HEK293 (cell line): ENCODE data around the gene SLC29A1.

Source experiments
- CTCF ChIA-PET: fragments of 350-600 bp; formaldehyde crosslinking; extraction: SDS; loops from one replicate; lab custom pipeline; 2021; ENCODE audit warnings: antibody characterized with exemption; lab: Yijun Ruan, JAX
- POLR2A ChIA-PET: fragments of 300-600 bp; formaldehyde crosslinking; extraction: SDS; loops from one replicate; lab custom pipeline; 2020; ENCODE audit warnings: antibody characterized with exemption, inconsistent platforms; lab: Yijun Ruan, JAX
- H3K27ac ChIP-seq: fragments of 200-500 bp; sonication (Bioruptor generic); 2 replicates; pipeline ENCODE4 v1.5.1; 2014; ENCODE audit warnings: low read depth, low read length, control low read depth, inconsistent platforms; ENCODE audit errors: extremely low read depth
- H3K36me3 ChIP-seq, 2 experiments: fragments of 200-500 bp in 1 of 2; sonication (Bioruptor generic) in 1 of 2; 1 replicate in 1 of 2; 2 replicates in 1 of 2; pipeline ENCODE4 v1.5.1; 2014 to 2017; ENCODE audit warnings: inconsistent platforms in 2 of 2, low read length in 2 of 2; ENCODE audit not compliant: control insufficient read depth in 2 of 2, insufficient read depth in 1 of 2
- H3K4me1 ChIP-seq: fragments of 200-500 bp; sonication (Bioruptor generic); 2 replicates; pipeline ENCODE4 v1.5.1; 2014; ENCODE audit warnings: mild to moderate bottlenecking, low read length, inconsistent platforms; ENCODE audit not compliant: control insufficient read depth, insufficient read depth
- H3K4me3 ChIP-seq: 2 replicates; pipeline ENCODE4 v1.5.1; 2011; ENCODE audit warnings: low read depth, mild to moderate bottlenecking, control low read depth, low read length, moderate library complexity
- H3K9me3 ChIP-seq: fragments of 200-500 bp; sonication (Bioruptor generic); 2 replicates; pipeline ENCODE4 v1.5.1; 2014; ENCODE audit warnings: low read depth, low read length, inconsistent platforms; ENCODE audit not compliant: control insufficient read depth, insufficient read depth
- EGR2 ChIP-seq: fragments of 450-650 bp; formaldehyde crosslinking; IDR thresholded peaks from 2 replicates; pipeline ENCODE4 v1.5.1; 2016; ENCODE audit warnings: low read depth, missing biosample characterization, missing genetic modification characterization
- FEZF1 ChIP-seq: fragments of 450-650 bp; formaldehyde crosslinking; IDR thresholded peaks from 2 replicates; pipeline ENCODE4 v1.5.1; 2016; ENCODE audit warnings: missing biosample characterization, missing genetic modification characterization
- GLIS1 ChIP-seq: fragments of 450-650 bp; formaldehyde crosslinking; IDR thresholded peaks from 2 replicates; pipeline ENCODE4 v1.5.1; 2016; ENCODE audit warnings: missing biosample characterization, missing genetic modification characterization
- HIC1 ChIP-seq: fragments of 450-650 bp; formaldehyde crosslinking; IDR thresholded peaks from 2 replicates; pipeline ENCODE4 v1.5.1; 2016; ENCODE audit warnings: missing biosample characterization, missing genetic modification characterization
- HOXD13 ChIP-seq: sonication (generic); formaldehyde crosslinking; IDR thresholded peaks from 2 replicates; pipeline ENCODE4 v1.8.0; 2022; ENCODE audit warnings: missing genetic modification reagents, borderline replicate concordance
- MZF1 ChIP-seq: fragments of 450-650 bp; formaldehyde crosslinking; IDR thresholded peaks from 2 replicates; pipeline ENCODE4 v1.5.1; 2017; ENCODE audit warnings: missing biosample characterization, missing genetic modification characterization, borderline replicate concordance
- OSR2 ChIP-seq: fragments of 450-650 bp; formaldehyde crosslinking; IDR thresholded peaks from 2 replicates; pipeline ENCODE4 v1.5.1; 2016; ENCODE audit warnings: missing biosample characterization, missing genetic modification characterization
- SCRT1 ChIP-seq: fragments of 450-650 bp; formaldehyde crosslinking; IDR thresholded peaks from 2 replicates; pipeline ENCODE4 v1.5.1; 2016; ENCODE audit warnings: missing biosample characterization, missing genetic modification characterization, borderline replicate concordance
- SCRT2 ChIP-seq: fragments of 450-650 bp; formaldehyde crosslinking; IDR thresholded peaks from 2 replicates; pipeline ENCODE4 v1.5.1; 2016; ENCODE audit warnings: missing biosample characterization, missing genetic modification characterization
- SETDB1 ChIP-seq: IDR thresholded peaks from one replicate; pipeline ENCODE4 v1.6.1; 2017; ENCODE audit warnings: mild to moderate bottlenecking, low read length, moderate library complexity, mixed read lengths; ENCODE audit not compliant: insufficient read length
- ZBTB20 ChIP-seq: fragments of 450-650 bp; formaldehyde crosslinking; IDR thresholded peaks from 2 replicates; pipeline ENCODE4 v1.5.1; 2016; ENCODE audit warnings: missing biosample characterization, missing genetic modification characterization
- ZNF140 ChIP-seq: fragments of 450-650 bp; formaldehyde crosslinking; IDR thresholded peaks from 2 replicates; pipeline ENCODE4 v1.5.1; 2016; ENCODE audit warnings: missing biosample characterization, missing genetic modification characterization
- ZNF239 ChIP-seq: fragments of 450-650 bp; formaldehyde crosslinking; IDR thresholded peaks from 2 replicates; pipeline ENCODE4 v1.5.1; 2016; ENCODE audit warnings: missing biosample characterization, missing genetic modification characterization
- ZNF335 ChIP-seq: fragments of 450-650 bp; formaldehyde crosslinking; conservative IDR thresholded peaks from 2 replicates; pipeline ENCODE4 v1.5.1; 2016; ENCODE audit warnings: missing biosample characterization, missing genetic modification characterization
- ZNF37A ChIP-seq: fragments of 450-650 bp; IDR thresholded peaks from 2 replicates; pipeline ENCODE4 v1.5.1; 2018; ENCODE audit warnings: missing biosample characterization, missing genetic modification characterization
- ZNF404 ChIP-seq: fragments of 450-650 bp; formaldehyde crosslinking; IDR thresholded peaks from 2 replicates; pipeline ENCODE4 v1.5.1; 2017; ENCODE audit warnings: missing biosample characterization, missing genetic modification characterization
- ZNF423 ChIP-seq: fragments of 450-650 bp; formaldehyde crosslinking; IDR thresholded peaks from 2 replicates; pipeline ENCODE4 v1.5.1; 2016; ENCODE audit warnings: missing biosample characterization, missing genetic modification characterization
- ZNF548 ChIP-seq: fragments of 450-650 bp; formaldehyde crosslinking; IDR thresholded peaks from 2 replicates; pipeline ENCODE4 v1.5.1; 2016; ENCODE audit warnings: missing biosample characterization, missing genetic modification characterization
- ZNF645 ChIP-seq: fragments of 450-650 bp; formaldehyde crosslinking; IDR thresholded peaks from 2 replicates; pipeline ENCODE4; 2016; ENCODE audit warnings: missing biosample characterization, missing genetic modification characterization
- ZNF701 ChIP-seq: fragments of 450-650 bp; formaldehyde crosslinking; IDR thresholded peaks from 2 replicates; pipeline ENCODE4 v1.5.1; 2016; ENCODE audit warnings: missing biosample characterization, missing genetic modification characterization
- ZNF768 ChIP-seq: fragments of 450-650 bp; formaldehyde crosslinking; IDR thresholded peaks from 2 replicates; pipeline ENCODE4 v1.5.1; 2018; ENCODE audit warnings: missing biosample characterization, mild to moderate bottlenecking, missing genetic modification characterization
- ZSCAN23 ChIP-seq: fragments of 450-650 bp; formaldehyde crosslinking; IDR thresholded peaks from 2 replicates; pipeline ENCODE4 v1.5.1; 2016; ENCODE audit warnings: missing biosample characterization, missing genetic modification characterization
- TF ChIP-seq, protein P1 (sequence below): fragments of 450-650 bp; formaldehyde crosslinking; IDR thresholded peaks from 2 replicates; pipeline ENCODE4 v1.5.1; 2016; ENCODE audit warnings: missing biosample characterization, missing genetic modification characterization
- TF ChIP-seq, protein P2 (sequence below): fragments of 450-650 bp; formaldehyde crosslinking; IDR thresholded peaks from 2 replicates; pipeline ENCODE4 v1.5.1; 2017; ENCODE audit warnings: missing biosample characterization, missing genetic modification characterization
- TF ChIP-seq, protein P3 (sequence below): fragments of 450-650 bp; IDR thresholded peaks from 2 replicates; pipeline ENCODE4 v1.5.1; 2018; ENCODE audit warnings: missing biosample characterization, missing genetic modification characterization

SLC29A1 gene

GRCh38 chr6:44264154-44265006 is 41.0 kb downstream of the SLC29A1 start:
- CTCF ChIA-PET: interaction anchor here (0.6 to 1.0 kb wide), 10 partner anchors 8 to 624 kb away, joined by 3 to 5 read pairs (median 3); no protein-coding TSS in a partner anchor
- Histone ChIP-seq H3K4me3 (peak overlapping the region; percentile 62), H3K27ac (no peak overlapping the region), H3K4me1 (peaks cover 4% of the 10 kb centered on the region; the same call in 1 of the 2 replicates), H3K9me3 (no peaks in the 10 kb centered on the region), H3K36me3 (peaks cover 0 to 22% of the 10 kb centered on the region in 2 experiments; a peak in 1 of 3 replicates)
- POLR2A ChIA-PET: interaction anchor here (0.6 to 2.2 kb wide), 4 partner anchors 17 to 555 kb away, joined by 3 to 15 read pairs (median 4); partner anchors contain the start of genes AARS2 and HSP90AB1
- TF ChIP-seq, protein P1, sequence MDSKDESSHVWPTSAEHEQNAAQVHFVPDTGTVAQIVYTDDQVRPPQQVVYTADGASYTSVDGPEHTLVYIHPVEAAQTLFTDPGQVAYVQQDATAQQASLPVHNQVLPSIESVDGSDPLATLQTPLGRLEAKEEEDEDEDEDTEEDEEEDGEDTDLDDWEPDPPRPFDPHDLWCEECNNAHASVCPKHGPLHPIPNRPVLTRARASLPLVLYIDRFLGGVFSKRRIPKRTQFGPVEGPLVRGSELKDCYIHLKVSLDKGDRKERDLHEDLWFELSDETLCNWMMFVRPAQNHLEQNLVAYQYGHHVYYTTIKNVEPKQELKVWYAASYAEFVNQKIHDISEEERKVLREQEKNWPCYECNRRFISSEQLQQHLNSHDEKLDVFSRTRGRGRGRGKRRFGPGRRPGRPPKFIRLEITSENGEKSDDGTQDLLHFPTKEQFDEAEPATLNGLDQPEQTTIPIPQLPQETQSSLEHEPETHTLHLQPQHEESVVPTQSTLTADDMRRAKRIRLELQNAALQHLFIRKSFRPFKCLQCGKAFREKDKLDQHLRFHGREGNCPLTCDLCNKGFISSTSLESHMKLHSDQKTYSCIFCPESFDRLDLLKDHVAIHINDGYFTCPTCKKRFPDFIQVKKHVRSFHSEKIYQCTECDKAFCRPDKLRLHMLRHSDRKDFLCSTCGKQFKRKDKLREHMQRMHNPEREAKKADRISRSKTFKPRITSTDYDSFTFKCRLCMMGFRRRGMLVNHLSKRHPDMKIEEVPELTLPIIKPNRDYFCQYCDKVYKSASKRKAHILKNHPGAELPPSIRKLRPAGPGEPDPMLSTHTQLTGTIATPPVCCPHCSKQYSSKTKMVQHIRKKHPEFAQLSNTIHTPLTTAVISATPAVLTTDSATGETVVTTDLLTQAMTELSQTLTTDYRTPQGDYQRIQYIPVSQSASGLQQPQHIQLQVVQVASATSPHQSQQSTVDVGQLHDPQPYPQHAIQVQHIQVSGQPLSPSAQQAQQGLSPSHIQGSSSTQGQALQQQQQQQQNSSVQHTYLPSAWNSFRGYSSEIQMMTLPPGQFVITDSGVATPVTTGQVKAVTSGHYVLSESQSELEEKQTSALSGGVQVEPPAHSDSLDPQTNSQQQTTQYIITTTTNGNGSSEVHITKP (tag by site-specific recombination): peak; percentile 47; the same call in 1 of the 2 replicates
- no peak for TF ChIP-seq GLIS1 (tag by site-specific recombination)
- no peak for TF ChIP-seq HOXD13
- TF ChIP-seq ZNF239 (tag by site-specific recombination): no peak
- TF ChIP-seq OSR2: no peak
- TF ChIP-seq ZNF140 (tag by site-specific recombination): no peak
- no peak for TF ChIP-seq ZNF645
- no peak for TF ChIP-seq ZSCAN23 (tag by site-specific recombination)
- TF ChIP-seq ZBTB20 (tag by site-specific recombination): no peak
- no peak for TF ChIP-seq ZNF423 (tag by site-specific recombination)
- TF ChIP-seq, protein P2, sequence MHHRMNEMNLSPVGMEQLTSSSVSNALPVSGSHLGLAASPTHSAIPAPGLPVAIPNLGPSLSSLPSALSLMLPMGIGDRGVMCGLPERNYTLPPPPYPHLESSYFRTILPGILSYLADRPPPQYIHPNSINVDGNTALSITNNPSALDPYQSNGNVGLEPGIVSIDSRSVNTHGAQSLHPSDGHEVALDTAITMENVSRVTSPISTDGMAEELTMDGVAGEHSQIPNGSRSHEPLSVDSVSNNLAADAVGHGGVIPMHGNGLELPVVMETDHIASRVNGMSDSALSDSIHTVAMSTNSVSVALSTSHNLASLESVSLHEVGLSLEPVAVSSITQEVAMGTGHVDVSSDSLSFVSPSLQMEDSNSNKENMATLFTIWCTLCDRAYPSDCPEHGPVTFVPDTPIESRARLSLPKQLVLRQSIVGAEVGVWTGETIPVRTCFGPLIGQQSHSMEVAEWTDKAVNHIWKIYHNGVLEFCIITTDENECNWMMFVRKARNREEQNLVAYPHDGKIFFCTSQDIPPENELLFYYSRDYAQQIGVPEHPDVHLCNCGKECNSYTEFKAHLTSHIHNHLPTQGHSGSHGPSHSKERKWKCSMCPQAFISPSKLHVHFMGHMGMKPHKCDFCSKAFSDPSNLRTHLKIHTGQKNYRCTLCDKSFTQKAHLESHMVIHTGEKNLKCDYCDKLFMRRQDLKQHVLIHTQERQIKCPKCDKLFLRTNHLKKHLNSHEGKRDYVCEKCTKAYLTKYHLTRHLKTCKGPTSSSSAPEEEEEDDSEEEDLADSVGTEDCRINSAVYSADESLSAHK (tag by site-specific recombination): no peak
- TF ChIP-seq FEZF1 (tag by site-specific recombination): no peak; the same call in 1 of the 2 replicates
- no peak for TF ChIP-seq HIC1 (tag by site-specific recombination)
- peak; percentile 64; the same call in 1 of the 2 replicates for TF ChIP-seq ZNF335 (tag by site-specific recombination)
- TF ChIP-seq ZNF37A: no peak
- no peak for TF ChIP-seq ZNF768 (tag by site-specific recombination)
- no peak for TF ChIP-seq ZNF548 (tag by site-specific recombination)
- TF ChIP-seq SCRT1 (tag by site-specific recombination): peak; percentile 92
- no peak for TF ChIP-seq ZNF404 (tag by site-specific recombination)
- TF ChIP-seq, protein P3, sequence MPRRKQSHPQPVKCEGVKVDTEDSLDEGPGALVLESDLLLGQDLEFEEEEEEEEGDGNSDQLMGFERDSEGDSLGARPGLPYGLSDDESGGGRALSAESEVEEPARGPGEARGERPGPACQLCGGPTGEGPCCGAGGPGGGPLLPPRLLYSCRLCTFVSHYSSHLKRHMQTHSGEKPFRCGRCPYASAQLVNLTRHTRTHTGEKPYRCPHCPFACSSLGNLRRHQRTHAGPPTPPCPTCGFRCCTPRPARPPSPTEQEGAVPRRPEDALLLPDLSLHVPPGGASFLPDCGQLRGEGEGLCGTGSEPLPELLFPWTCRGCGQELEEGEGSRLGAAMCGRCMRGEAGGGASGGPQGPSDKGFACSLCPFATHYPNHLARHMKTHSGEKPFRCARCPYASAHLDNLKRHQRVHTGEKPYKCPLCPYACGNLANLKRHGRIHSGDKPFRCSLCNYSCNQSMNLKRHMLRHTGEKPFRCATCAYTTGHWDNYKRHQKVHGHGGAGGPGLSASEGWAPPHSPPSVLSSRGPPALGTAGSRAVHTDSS (tag by site-specific recombination): no peak
- no peak for TF ChIP-seq SETDB1
- peak; percentile 55; the same call in 1 of the 2 replicates for TF ChIP-seq EGR2 (tag by site-specific recombination)
- no peak for TF ChIP-seq MZF1 (tag by site-specific recombination)
- TF ChIP-seq SCRT2: peak; percentile 99
- no peak for TF ChIP-seq ZNF701 (tag by site-specific recombination)
